ENCODE data around the gene HSPA5.
"Not testable (repeated sequence)": the region's sequence is repeated elsewhere in the genome, so short reads cannot be mapped to it uniquely, and the experiment has no call there.

Gene HSPA5

DNA sequence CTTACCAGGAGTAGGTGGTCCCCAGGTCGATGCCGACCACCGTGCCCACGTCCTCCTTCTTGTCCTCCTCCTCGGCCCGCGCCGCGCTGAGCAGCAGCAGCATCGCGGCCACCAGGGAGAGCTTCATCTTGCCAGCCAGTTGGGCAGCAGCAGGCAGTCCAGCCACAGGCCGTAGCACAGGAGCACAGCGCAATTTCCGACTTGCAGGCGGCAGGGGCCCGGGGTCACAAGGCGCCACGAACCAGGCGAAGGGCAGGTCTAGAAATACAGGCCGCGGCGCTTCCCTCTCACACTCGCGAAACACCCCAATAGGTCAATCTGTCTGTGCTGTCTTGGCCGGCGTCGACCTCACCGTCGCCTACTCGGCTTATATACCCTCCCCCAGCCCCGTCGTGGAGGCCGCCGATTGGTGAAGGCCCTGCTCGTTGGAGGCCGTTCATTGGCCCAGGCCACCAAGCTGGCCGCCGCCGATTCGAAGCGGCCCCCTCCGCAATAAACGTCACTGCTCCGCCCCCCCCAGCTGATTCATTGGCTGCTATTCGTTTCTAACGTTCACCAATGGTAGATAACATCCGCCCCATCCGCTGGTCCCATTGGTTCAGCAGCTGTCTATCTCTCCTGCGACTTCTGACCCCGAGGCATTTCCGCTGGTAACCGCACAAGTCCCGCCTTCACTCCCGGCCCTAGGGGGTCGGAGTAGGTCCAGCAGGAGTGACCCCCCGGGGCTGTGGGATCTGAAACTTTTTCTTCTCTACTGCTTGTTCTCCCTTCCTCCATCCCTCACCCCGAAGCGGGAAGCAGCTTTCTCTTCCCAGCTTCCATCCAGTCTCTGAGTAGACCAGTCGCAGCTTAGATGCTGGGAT is at the start of gene HSPA5:
HSPA5 (minus strand) TSS at position 344 of the 863 bp plus-strand sequence; CDS start at position 127, 217 bp downstream.
- peak; percentile 100 for DNase-seq

DNA sequence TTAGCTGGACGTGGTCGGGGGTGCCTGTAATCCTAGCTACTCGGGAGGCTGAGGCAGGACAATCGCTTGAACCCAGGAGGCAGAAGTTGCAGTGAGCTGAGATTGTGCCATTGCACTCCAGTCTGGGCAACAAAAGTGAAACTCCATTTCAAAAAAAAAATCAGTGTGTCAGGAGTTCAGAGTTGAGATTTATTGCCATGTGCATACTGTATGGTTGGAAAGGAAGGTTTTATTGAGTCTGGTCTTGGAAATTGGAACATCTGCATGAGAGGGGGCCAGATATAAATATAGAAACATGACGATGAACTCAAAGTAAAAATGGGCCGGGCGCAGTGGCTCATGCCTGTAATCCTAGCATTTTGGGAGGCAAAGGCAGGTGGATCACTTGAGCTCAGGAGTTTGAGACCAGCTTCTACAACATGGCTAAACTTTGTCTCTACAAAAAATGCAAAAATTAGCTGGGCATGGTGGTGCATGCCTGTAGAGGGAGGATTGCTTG is 45.8 kb upstream of the HSPA5 start:
- DNase-seq: not testable (repeated sequence)

DNA sequence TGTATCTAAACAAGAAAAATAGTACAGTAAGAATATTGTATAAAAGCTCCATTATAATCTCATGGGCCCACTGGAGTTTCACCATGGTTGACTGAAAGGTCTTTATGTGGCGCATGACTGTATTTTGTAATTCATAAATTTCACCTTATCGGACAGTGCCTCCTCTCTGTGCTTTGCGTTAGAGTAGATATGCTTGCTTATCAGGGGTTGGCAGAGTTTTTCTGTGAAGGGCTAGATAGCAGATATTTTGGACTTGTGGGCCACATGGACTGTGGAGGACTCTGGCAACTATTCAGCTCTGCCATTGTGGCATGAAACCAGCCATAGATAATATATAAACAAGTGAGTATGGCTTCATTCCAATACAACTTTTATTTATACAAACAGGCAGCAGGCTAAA is 43.7 kb upstream of the HSPA5 start:
- no peak for DNase-seq

DNA sequence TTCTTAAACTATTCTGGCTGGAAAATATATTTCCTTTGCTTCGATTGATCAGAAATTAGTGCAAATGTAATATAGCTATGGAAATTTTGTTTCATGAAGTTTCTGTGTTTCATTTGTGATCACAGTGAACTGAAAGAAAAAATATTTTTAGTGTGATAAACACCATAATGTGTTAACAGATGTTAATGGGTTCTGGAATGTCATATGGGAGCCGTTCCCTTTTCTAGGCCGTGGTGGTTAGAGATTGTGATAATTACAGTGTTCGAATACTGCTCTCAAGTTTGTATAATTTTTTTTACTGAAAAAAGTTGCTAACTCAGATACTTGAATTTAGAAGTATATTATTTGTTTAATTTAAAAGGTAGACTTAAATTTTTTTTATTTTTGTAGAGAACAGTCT is 39.8 kb upstream of the HSPA5 start:
- DNase-seq: peak; percentile 9

DNA sequence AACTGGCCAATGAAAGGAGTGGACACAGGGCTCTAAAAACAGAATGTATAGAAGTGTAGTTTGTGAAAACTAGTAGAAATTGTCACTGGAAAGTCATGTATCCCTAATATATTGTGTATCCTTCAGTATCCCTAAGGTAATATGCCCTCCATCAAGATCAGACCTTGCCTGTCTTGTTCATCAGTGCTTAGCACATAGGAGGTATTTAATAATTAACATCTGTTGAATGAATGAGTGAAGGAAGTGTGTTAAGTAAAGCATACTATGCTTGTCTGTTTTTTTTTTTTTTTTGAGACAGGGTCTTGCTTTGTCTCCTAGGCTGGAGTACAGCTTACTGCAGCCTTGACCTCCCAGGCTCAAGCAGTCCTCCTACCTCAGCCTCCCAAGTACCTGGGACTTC is 36.3 kb upstream of the HSPA5 start:
- DNase-seq: no peak

DNA sequence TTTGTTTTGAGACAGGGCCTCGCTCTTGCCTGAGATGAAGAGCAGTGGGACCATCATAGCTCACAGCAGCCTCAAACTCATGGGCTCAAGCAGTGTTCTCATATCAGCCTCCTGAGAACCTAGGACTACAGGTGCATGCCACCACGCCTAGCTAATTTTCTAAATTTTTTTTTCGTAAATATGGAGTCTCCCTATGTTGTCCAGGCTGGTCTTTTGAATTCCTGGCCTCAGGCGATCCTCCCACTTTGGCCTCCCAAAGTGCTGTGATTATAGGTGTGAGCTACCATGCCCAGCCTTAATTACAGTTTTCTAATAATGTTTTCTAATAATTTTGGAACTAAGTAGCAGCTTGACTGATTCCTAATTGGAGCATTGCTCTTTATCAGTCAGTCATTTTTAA is 35.6 kb upstream of the HSPA5 start:
- DNase-seq: no peak

DNA sequence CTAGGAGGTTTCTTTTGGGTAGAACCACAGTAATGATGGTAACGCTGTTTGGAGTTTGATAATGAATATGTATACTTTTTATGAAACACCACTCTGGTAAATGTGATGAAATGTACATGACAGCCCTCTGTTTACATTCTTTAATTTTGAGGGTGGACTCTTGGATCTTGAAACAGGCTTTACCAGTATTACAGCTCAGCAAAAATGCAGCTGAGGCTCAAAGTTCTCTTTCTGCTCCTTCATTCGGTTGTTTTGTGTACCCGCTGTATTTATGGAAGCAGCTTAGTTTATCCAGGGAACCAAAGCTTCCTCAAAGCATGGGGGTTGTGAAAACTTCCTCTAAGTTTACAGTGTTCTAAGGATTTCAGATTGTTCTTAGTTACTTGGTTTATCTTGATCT is 31.6 kb upstream of the HSPA5 start:
- DNase-seq: no peak

DNA sequence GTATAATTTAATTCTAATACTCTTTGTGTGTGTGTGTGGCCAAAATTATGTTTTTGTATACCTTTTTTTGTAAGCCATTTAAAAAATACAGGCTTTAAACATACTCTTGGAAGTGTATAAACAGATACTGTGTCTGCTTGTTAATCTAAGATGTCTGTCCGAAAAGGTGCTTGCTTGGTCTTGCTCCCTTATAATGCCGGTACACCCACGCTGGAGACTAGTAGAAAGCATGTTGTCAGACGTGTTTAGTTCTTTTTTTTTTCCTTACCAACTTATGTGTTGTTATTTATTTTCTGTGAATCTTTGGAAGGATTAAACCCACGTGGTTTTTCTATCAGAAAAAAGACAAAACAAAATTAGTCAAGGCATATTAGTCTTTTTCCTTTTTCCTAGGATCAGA is 29.9 kb upstream of the HSPA5 start:
- no peak for DNase-seq

- no peak for DNase-seq
Measured at GRCh38 chr9:125269014-125269397, 27.9 kb upstream of the HSPA5 start.

DNA sequence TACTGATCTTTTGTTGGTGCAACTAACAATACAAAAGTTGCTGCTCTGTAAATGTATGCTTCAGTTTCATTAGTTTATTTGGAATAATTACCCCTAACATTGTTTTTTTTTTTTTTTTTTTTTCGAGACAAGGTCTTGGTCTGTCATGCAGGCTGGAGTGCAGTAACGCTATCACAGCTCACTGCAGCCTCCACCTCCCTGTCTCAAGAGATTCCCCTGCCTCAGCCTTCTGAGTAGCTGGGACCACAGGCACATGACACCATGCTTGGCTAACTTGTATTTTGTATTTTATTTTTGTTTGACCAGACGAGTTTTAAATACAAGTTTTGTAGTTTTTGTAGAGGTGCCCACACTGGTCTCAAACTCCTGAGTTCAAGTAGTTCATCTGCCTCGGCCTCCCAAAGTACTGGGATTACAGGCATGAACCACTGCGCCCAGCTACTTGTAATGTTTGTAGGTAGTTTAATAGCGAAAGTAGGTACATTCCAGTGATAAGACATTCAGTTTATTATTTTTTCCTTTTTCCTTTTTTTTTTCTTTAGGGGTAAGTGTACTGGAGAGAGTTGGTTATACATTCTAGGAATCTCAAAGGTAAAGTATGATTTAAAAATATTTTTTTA is 27.4 kb upstream of the HSPA5 start:
- no peak for DNase-seq

GRCh38 chr9:125264068-125264467 is 22.9 kb upstream of the HSPA5 start:
- DNase-seq: not testable (repeated sequence)

DNA sequence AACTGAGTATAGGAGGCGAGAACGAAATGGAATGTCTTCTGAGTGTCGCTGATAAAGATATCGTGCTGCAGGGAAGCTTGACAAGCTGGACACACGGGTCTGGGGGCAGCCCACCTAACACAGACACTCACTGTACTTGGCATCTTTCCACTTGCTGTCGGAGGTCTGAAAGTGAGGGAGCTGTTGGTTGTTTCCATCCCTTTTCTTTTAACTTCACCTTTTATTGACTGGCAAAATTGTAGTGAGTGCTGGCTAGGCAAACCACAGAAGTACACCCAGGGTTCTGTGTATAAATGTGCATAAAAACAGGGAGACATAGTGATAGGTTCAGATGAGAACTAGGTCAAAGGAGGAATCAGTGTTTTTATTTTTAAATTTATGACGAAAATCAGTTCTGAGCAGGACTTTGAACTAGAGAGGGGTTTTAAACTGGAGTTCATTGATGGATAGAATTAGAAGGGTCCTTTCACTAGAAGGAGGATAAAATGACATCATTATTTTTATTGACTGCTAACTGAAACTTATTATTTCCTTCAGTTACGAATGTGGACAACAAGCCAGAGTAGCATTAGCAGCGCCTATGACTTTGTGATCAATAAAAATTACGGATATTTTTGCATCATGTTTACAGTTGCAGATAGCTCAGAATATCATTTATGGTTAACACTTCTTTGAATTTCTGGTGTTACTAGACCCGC is 21.3 kb upstream of the HSPA5 start:
- DNase-seq: no peak

DNA sequence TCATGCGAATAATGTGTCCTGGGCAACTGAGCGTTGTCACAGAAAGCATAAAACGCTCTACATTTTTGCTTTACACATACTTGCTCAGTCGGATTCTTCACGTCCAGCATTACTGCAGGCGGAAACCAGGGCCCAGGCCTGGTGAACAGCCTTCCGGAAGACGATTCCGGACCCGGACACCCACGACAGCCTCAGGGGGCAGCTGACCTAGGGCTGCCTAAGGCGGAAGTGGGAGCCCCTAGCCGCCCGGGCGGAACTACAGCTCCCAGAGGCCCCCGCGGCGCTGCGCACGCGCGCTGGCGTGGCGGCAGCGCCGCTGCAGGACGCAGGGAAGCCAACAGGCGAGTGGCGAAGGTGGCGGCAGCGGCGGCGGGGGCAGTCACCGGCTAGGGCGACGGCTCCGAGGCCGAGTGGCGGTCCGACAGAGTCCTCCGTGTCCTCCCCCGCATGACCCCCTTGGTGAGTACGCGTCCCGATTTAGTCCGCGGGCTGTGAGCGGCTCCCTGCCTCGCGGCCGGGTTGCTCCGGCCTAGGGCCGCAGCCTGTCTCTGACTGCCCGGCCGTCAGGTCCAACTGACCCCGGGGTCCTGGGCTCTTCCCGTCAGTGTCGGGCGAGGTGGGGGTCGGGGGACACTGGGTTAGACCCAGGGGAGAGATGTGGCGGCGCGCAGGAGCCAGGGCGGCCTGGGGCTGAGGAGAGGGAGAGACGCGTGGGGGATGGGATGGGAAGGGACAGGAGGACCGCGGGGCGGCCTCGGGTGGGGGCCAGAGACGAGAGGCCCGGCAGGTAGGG is 20.6 kb upstream of the HSPA5 start, which contains the start of gene GAPVD1:
GAPVD1 (plus strand) TSS at position 326 of the 793 bp plus-strand sequence. CDS start 37,096 bp downstream, outside the sequence.
- peak; percentile 89 for DNase-seq

DNA sequence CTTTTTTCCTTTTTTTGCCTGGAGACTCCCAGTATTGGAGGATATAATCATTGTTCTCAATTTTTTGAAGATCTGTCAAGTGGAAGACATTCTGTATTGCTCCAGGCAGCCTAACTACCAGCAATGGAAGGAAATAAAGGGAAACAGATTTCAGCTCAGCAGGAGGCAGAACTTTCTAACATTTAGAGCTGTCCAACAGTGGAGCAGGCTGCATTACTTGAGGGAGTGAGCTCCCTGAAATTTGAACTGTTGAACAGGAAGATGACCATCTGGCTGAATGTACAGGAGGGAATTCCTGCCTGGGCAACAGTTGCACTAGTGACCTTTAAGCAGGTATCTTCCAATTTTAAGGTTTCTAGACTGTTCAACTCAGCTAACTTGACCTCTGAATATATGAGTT is 19.4 kb upstream of the HSPA5 start:
- no peak for DNase-seq

DNA sequence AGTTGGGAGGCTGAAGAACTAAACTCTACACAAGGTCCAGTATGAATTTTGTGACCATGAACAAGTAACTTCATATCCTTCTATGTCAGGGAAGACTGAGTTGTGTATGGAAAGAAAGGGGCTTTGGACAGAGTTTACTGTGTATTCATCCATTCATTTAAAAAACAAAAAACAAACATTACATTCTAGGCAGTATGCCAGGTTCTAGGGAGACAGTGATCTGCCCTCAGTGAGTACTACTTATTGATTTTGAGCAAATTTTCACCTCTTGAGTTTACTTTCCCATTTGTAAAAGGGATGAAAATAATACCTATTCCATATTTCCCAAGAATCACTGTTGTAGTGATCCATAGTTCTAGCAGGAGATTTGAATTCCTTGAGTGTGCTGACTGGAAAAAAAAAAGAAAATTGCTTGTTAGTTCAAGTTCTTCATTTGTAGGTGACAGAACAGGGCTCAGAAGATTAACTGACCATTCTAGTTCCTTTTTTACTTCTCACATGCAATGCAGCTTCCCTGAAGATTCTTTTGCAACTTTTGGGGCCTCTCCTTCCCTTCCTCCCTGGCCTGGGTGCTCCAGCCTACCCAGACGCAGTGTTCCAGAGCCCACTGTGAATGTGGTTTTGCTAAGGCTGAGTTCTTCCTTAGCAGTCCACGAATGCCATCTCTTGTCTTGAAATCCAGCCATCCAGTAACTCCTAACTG is 17.8 kb upstream of the HSPA5 start:
- DNase-seq: no peak

- DNase-seq: no peak
Measured at GRCh38 chr9:125258160-125258785, 17.1 kb upstream of the HSPA5 start.

DNA sequence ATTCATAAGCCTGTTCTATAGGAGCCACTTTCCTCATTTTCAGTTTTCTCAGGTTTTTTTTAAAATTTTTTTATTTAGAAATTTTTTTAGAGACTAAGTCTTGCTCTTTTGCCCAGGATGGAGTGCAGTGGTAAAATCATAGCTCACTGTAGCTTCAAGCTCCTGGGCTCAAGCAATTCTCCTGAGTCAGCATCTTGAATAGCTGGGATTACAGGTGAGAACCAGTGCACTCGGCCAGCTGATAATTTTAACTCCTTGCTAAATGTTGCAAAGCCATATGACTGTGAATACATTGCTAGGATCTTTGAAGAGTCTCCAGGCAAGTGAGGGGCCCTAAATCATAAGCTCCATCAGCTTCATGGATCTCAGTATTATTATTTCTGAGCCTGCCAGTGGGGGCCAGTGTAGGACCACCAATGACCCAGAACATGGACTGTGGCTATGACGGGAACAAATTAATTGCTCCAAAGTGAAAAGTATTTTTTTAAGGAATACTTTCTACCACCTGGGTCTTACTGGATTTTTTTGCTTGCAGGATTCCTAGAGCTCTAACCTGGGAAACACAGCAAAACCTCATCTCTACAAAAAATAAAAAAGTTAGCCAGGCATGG is 14.7 kb upstream of the HSPA5 start:
- DNase-seq: no peak

GRCh38 chr9:125254231-125254630 is 13.1 kb upstream of the HSPA5 start:
- no peak for DNase-seq

DNA sequence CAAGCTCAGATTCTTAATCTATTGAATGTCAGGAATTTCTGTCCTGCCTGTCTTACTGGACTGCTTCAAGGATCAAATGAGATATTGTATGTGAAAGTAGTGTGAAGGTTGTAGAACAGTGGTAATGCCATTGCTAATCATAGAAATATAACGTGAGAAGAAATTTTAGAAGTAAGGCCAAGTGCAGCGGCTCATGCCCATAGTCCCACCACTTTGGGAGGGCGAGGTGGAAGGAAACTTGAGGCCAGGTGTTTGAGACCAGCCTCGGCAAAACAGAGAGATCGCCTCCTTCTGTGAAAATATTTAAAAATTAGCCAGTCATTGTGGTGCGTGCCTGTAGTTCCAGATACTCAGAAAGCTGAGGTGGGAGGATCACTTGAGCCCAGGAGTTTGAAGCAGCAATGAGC is 5.1 kb upstream of the HSPA5 start:
- no peak for DNase-seq

- no peak for DNase-seq
Measured at GRCh38 chr9:125243792-125244260, 2.7 kb upstream of the HSPA5 start.

All from fibroblast of skin of right biceps (primary cell).